ENCODE data around the gene SASH1. TPM values are rescaled to one million over a fixed set of nuclear protein-coding genes. Genes with fewer than 3 reads are reported as not detected.

Gene SASH1
- total and polyA plus RNA-seq, 9 of the 15 experiments (the other 6 are each of a cell fraction or from before 2014, with no cell fraction given), result 0.35 to 3.5 (median 1.6) TPM

DNA sequence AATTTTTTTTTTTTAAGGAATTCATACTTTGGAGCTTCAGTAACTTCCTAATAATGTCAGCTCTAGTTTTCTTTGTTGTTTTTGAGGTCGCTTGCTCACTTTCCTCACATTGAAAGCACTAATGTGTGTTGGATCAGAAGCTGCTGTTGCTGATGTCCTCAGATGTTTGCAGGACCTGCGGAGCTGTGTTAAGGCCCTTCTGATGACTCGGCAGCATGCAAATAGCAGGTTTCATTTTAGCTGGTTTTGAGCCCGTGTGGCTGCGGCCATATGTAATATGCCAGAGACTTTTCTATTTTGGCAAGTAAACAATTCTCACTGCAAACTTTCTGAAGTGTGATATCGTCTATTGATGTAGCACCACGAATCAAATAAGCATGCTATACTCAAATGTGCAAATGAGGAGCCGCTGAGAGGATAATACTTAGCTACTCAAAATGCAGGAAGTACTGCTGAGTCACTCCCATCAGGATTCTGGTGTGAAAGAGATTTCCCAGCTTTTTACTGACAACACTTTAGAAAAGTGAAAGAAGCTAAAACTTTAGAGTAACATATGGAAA is 187.8 kb downstream of the SASH1 start (continued):
- no peak for TF ChIP-seq TRIM28 (IDR thresholded peaks at IDR 0.05)
- TF ChIP-seq, protein P1, sequence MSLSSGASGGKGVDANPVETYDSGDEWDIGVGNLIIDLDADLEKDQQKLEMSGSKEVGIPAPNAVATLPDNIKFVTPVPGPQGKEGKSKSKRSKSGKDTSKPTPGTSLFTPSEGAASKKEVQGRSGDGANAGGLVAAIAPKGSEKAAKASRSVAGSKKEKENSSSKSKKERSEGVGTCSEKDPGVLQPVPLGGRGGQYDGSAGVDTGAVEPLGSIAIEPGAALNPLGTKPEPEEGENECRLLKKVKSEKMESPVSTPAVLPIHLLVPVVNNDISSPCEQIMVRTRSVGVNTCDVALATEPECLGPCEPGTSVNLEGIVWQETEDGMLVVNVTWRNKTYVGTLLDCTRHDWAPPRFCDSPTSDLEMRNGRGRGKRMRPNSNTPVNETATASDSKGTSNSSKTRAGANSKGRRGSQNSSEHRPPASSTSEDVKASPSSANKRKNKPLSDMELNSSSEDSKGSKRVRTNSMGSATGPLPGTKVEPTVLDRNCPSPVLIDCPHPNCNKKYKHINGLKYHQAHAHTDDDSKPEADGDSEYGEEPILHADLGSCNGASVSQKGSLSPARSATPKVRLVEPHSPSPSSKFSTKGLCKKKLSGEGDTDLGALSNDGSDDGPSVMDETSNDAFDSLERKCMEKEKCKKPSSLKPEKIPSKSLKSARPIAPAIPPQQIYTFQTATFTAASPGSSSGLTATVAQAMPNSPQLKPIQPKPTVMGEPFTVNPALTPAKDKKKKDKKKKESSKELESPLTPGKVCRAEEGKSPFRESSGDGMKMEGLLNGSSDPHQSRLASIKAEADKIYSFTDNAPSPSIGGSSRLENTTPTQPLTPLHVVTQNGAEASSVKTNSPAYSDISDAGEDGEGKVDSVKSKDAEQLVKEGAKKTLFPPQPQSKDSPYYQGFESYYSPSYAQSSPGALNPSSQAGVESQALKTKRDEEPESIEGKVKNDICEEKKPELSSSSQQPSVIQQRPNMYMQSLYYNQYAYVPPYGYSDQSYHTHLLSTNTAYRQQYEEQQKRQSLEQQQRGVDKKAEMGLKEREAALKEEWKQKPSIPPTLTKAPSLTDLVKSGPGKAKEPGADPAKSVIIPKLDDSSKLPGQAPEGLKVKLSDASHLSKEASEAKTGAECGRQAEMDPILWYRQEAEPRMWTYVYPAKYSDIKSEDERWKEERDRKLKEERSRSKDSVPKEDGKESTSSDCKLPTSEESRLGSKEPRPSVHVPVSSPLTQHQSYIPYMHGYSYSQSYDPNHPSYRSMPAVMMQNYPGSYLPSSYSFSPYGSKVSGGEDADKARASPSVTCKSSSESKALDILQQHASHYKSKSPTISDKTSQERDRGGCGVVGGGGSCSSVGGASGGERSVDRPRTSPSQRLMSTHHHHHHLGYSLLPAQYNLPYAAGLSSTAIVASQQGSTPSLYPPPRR (CRISPR knock-in tag; IDR thresholded peaks at IDR 0.05; ENCODE audit: borderline replicate concordance), result no peak
- no peak for TF ChIP-seq RBFOX2 (IDR thresholded peaks at IDR 0.05; ENCODE audit: low read depth, low read length)
- no peak for TF ChIP-seq NCOA4 (IDR thresholded peaks at IDR 0.05; ENCODE audit: partially characterized antibody)
- no peak for TF ChIP-seq FOXJ2 (tag; IDR thresholded peaks at IDR 0.05)
- TF ChIP-seq GATAD2B (IDR thresholded peaks at IDR 0.05; ENCODE audit: borderline replicate concordance), result no peak
- TF ChIP-seq, protein P2, sequence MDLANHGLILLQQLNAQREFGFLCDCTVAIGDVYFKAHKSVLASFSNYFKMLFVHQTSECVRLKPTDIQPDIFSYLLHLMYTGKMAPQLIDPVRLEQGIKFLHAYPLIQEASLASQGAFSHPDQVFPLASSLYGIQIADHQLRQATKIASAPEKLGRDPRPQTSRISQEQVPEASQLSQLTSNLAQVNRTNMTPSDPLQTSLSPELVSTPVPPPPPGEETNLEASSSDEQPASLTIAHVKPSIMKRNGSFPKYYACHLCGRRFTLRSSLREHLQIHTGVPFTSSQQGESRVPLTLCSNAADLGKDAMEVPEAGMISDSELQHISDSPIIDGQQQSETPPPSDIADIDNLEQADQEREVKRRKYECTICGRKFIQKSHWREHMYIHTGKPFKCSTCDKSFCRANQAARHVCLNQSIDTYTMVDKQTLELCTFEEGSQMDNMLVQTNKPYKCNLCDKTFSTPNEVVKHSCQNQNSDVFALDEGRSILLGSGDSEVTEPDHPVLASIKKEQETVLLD (IDR thresholded peaks at IDR 0.05), result no peak
- TF ChIP-seq, protein P3, sequence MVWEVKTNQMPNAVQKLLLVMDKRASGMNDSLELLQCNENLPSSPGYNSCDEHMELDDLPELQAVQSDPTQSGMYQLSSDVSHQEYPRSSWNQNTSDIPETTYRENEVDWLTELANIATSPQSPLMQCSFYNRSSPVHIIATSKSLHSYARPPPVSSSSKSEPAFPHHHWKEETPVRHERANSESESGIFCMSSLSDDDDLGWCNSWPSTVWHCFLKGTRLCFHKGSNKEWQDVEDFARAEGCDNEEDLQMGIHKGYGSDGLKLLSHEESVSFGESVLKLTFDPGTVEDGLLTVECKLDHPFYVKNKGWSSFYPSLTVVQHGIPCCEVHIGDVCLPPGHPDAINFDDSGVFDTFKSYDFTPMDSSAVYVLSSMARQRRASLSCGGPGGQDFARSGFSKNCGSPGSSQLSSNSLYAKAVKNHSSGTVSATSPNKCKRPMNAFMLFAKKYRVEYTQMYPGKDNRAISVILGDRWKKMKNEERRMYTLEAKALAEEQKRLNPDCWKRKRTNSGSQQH (CRISPR knock-in tag; IDR thresholded peaks at IDR 0.05), result no peak
- no peak for TF ChIP-seq ETV5 (CRISPR knock-in tag; IDR thresholded peaks at IDR 0.05; ENCODE audit: low read depth)
- no peak for TF ChIP-seq MCM7 (IDR thresholded peaks at IDR 0.05)
- TF ChIP-seq RBM25 (IDR thresholded peaks at IDR 0.05; ENCODE audit: low read depth, low read length, severe bottlenecking), result no peak
- TF ChIP-seq, protein P4, sequence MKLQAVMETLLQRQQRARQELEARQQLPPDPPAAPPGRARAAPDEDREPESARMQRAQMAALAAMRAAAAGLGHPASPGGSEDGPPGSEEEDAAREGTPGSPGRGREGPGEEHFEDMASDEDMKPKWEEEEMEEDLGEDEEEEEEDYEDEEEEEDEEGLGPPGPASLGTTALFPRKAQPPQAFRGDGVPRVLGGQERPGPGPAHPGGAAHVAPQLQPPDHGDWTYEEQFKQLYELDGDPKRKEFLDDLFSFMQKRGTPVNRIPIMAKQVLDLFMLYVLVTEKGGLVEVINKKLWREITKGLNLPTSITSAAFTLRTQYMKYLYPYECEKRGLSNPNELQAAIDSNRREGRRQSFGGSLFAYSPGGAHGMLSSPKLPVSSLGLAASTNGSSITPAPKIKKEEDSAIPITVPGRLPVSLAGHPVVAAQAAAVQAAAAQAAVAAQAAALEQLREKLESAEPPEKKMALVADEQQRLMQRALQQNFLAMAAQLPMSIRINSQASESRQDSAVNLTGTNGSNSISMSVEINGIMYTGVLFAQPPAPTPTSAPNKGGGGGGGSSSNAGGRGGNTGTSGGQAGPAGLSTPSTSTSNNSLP (IDR thresholded peaks at IDR 0.05; ENCODE audit: borderline replicate concordance, low read depth, low read length), result peak; percentile 14; the same call in 1 of the 2 replicates
- TF ChIP-seq, protein P5, sequence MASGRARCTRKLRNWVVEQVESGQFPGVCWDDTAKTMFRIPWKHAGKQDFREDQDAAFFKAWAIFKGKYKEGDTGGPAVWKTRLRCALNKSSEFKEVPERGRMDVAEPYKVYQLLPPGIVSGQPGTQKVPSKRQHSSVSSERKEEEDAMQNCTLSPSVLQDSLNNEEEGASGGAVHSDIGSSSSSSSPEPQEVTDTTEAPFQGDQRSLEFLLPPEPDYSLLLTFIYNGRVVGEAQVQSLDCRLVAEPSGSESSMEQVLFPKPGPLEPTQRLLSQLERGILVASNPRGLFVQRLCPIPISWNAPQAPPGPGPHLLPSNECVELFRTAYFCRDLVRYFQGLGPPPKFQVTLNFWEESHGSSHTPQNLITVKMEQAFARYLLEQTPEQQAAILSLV (tag; IDR thresholded peaks at IDR 0.05), result no peak
- TF ChIP-seq MAFF (IDR thresholded peaks at IDR 0.05; ENCODE audit: low read length), result peak; percentile 90
- TF ChIP-seq POLR2AphosphoS2 (IDR thresholded peaks at IDR 0.05; ENCODE audit: low read length), result no peak
- no peak for TF ChIP-seq PYGO2 (tag; IDR thresholded peaks at IDR 0.05)
- TF ChIP-seq MYC (IDR thresholded peaks at IDR 0.05; ENCODE audit: low read depth, low read length), result no peak
- no peak for TF ChIP-seq MYC (CRISPR knock-in tag; IDR thresholded peaks at IDR 0.05; ENCODE audit: borderline replicate concordance, low read depth)
